ENCODE results near the gene PRAMEF1.
"Not testable (repeated sequence)": the region's sequence is repeated elsewhere in the genome, so short reads cannot be mapped to it uniquely, and the experiment has no call there.

Gene PRAMEF1

DNA sequence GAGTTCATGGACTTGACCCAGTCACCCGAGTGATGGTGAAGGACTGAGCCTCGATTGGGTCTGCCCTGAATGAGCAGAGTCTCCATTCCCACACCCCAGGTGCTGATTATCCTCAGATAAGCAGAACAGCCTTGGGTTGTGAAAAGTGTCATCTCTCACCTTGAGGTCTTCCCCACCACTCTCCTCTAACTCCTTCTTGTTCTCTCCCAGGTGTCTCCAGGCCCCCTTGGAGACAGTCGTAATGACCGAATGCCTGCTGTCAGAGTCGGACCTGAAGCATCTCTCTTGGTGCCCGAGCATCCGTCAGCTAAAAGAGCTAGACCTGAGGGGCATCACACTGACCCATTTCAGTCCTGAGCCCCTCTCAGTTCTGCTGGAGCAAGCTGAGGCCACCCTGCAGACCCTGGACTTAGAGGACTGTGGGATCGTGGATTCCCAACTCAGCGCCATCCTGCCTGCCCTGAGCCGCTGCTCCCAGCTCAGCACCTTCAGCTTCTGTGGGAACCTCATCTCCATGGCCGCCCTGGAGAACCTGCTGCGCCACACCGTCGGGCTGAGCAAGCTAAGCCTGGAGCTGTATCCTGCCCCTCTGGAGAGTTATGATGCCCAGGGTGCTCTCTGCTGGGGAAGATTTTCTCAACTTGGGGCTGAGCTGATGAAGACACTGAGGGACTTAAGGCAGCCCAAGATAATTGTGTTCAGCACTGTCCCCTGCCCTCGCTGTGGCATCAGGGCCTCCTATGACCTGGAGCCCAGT, 14.2 kb upstream of the PRAMEF1 start:
- no peak for DNase-seq

DNA sequence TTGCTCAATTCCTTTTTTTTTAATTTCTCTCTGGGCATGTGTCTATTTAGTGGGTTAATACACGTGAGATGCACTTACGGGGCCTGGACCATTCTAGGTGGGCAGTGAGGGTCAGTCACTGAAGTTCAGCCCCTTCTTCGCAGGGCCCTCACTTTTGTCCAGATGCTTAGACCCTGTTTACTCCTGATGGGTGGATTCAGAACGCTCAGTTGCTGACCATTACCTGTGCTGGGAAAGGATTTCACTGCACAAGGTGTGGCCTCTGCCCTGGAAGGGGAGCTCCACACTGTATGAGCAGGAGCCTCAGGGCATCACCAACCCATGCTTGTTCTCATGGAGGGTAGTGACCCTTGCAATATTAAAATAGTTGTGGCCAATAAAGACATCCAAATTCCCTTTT, 13.1 kb upstream of the PRAMEF1 start:
- no peak for DNase-seq

DNA sequence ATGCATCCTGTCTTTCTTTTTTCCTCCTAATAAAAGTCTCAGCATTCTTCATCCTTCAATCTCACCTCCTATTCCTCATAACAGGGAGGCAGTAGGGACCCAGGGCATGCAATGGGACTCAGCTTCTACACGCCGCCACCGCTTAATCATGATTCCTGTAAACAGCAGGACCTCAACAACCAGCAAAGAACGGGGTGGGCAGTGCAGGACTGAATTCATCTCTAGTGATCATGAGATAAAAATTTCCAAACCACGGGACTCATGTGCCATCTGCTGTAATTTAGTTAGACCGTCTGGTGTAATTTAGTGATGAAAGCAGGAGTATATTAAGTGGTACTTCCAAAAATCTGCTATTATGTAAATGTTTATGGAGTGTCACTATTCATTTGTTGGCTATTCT, 12.3 kb upstream of the PRAMEF1 start:
- no peak for DNase-seq

DNA sequence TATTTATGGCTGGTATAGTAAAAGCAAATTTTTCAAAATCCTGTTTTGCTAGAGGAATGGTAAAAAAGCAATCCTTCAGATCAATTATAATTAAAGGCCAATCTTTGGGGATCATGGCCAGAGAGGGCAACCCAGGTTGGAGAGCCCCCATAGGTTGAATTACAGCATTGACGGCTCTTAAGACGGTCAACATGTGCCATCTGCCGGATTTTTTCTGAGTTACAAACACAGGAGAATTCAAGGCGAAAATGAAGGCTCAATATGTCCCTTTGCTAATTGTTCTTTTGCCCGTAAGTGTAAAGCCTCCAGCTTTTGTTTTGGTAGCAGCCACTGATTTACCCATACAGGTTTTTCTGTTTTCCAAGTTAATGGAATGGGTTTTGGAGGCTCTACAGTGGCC, 9.7 kb upstream of the PRAMEF1 start:
- not testable (repeated sequence) for DNase-seq

DNA sequence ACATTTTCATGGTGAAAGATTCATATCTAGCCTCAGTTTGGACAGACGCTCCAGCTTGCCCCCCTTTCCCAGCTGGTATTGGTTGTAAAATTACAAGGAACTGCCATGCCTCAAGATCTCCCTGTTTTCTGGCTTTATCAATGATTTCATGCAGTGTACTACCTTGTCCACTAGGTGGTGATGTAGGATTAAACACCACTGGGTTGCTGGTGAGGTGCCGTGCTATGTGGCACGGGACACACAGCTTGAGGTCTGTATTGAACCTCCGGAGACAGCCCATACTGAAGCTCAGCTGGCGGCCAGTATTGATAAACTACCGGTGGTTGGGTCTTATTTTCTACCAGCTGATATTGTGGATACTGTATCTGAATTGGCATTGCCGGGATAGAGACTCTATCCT, 7.4 kb upstream of the PRAMEF1 start:
- DNase-seq: peak; percentile 22

DNA sequence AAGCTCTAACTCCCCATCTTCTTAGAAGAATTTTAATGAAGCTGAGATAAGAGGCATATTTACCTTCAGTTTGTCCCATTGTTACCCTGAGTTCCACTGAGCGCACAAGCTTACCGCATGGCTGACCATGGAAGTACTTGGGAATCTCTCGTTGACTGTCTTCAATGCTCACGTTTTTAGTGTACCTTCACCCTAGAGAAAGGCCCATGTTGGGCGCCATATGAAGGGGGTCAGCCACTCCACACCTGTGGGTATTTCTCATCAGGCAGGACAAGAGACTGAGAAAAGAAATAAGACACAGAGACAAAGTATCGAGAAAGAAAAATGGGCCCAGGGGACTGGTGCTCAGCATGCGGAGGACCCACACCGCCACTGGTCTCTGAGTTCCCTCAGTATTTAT, 6.5 kb upstream of the PRAMEF1 start:
- not testable (repeated sequence) for DNase-seq

DNA sequence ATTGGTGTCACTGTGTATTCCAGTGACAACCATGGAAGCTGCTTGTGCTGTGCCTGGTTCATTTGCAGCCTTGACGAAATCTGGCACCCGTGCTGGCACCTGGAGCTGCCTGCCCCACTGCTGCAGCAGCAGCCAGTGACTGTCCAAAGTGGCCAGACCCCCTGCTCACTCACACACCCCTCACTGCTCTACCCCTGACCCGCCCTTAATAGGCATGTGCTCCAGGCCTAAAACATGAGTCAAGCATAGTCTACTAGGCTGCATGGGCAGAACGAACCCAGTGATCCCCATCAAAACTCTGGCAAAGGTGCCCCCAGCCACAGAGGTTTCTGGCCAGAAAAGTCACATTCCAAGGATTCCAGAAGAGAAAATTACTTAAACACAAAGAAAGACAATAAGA, 7.7 kb downstream of the PRAMEF1 start:
- no peak for DNase-seq

DNA sequence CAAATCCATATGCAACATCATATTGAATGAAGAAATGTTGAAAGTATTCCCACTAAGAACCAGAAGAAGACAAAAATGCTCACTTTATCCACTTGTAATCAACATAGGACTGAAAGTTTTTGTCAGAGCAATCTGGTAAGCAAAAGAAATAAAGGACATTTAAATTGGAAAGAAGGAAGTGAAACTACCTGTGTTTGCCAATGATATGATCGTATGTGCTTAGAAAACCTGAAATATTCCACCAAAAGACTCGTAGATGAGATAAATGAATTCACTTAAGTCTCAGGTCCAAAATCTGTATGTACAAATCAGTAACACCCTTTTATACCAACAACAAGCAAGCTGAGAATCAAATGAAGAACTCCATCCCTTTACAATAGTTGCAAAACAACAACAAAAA, 8.5 kb downstream of the PRAMEF1 start:
- no peak for DNase-seq

DNA sequence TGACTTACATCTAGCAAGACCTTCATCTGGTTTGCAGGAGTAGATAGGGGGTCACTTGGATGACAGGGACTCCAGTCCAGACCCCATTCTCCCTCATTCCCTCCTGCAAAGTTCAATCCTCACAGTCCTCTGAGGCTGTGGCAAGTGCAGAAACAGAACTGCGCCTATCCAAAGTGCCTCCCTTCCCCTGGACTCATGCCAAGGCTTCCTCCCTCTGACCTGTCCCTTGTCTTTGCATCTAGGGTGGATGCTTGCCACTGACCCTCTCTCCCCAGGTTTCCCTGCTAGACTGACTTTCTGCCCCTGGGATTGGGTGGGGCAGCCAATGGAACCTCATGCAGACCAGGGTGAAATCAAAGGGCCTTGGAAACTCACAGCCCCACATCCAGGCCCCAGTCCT, 18.7 kb downstream of the PRAMEF1 start:
- DNase-seq: no peak

DNA sequence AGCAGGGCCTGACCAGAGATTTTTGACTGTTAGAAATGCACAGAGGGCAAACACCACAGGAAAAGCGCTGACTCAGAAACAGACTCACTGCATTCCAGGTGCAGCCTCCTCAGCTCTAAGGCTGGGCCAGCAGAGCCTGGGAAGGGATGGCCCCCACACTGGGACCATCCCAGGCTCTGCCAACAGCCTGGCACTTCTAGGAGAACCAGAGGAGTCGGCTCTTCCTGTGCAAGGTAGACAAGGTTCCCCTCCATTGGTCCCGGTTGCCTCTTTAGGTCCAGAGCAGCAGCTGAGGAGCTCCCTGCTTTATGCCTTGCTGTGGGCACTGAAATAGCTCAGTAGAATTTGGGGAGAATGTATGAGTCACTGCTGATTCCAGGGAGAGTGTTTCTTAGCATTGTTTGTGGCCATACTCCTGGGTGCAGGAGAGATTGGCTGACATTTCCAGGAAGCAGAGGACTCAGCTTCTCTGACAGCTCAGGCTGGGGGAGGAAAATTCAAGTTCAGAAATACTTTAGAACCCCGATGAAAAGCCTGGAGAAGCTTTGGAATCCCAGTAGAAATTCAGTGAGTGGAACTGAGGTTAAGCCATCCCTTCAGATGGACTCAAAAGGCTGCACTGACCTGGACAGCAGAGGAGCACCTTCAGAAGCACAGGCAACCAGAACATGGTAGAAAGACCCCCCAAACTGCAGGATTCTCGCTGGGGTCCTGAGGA, 19.7 kb downstream of the PRAMEF1 start:
- DNase-seq: no peak

DNA sequence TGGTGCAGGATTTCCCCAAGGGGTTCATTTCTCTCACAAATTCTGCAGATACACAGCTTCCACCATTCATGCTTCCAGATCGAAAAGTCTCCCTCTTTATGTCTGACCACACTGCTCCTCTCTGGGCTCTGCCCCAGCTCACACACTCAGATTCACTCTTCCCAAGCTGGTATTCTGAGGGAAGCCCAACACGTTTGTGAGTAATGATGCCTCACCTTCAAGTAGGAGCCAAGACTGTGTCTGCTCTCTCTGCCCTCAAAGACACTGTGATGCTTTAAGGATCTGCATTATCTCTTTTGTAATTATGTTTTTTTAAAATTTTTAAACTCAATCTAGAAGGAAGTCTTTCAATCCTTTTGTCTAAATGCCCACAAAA, 20.2 kb downstream of the PRAMEF1 start:
- no peak for DNase-seq

DNA sequence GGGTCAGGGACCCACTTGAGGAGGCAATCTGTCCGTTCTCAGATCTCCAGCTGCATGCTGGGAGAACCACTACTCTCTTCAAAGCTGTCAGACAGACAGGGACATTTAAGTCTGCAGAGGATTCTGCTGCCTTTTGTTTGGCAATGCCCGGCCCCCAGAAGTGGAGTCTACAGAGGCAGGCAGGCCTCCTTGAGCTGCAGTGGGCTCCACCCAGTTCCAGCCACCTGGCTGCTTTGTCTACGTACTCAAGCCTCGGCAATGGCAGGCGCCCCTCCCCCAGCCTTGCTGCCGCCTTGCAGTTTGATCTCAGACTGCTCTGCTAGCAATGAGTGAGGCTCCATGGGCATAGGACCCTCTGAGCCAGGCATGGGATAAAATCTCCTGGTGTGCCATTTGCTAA, 27.9 kb downstream of the PRAMEF1 start:
- not testable (repeated sequence) for DNase-seq

DNA sequence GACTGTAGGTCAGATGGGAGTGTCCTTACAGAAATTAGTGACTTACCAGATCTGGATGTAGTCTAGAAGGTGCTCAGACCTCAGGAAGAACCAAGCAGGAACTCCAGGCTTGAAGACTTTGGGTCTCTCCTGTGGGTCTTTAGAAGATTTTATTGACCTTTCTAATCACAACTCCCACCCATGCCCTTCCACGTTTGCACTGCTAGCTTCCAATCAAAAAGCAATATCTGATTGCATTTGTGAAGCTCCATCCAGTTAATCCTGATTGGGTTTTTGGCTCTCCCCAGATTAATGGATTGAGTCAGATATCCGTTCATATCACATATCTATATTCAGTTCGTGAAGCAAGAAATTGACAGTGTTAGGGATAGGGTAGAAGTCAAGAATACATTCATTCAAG, 40.1 kb downstream of the PRAMEF1 start, which contains the start of gene PRAMEF11:
Gene PRAMEF11, minus strand, starts transcription at position 101 of the 400 bp plus-strand sequence. CDS start 2,621 bp downstream, outside the sequence.
- DNase-seq: not testable (repeated sequence)

DNA sequence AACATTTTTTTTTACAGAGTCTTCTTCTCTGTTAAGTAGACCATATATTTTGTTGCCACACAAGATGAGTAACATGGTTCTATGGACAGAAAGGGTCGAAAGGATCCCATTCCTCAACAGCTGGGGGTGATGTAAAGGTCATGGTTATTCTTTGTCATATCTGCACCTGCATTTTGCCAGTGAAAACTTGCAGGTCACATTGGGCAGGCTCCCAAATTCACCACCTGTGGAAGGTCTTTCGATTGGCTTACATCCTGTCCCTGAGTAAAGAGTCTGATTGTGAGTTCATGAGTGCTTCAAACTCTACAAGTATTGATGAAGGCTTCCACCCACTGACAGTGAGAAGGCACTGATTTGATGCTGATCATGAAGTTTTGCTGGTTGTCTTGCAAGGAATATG, 42.1 kb downstream of the PRAMEF1 start:
- not testable (repeated sequence) for DNase-seq

Measured in SHP77 treated with DMSO at 0.1 percent for 48 hours (cell line).